HepG2 (cell line): Measurements from ENCODE around the gene GLOD4. TPM values are rescaled to one million over a fixed set of nuclear protein-coding genes. Genes with fewer than 3 reads are reported as not detected.

Experiments
- ATAC-seq: fragments of 200-7000 bp; cut with Tn5 transposase; 3 replicates; pipeline ENCODE4 v1.9.1; 2020; ENCODE audit warnings: mild to moderate bottlenecking, moderate library complexity
- BruUV-seq: library from RNA; stranded (reverse); fragments of 400-500 nt; replicated peaks from 2 replicates; lab custom pipeline; 2021; lab: Mats Ljungman, UMichigan
- CTCF ChIA-PET: fragments of 300-600 bp; formaldehyde crosslinking; extraction: SDS; loops from one replicate; lab custom pipeline; 2021; ENCODE audit warnings: low total read pairs, inconsistent platforms, low intra/inter-chr PET ratio; lab: Yijun Ruan, JAX
- POLR2A ChIA-PET: fragments of 350-600 bp; sonication (Branson Sonifier 250); formaldehyde crosslinking; loops from one replicate; lab custom pipeline; 2020; ENCODE audit warnings: antibody characterized with exemption, inconsistent platforms; lab: Yijun Ruan, JAX
- DNase-seq: peaks from one replicate; pipeline ENCODE4 v3.0.0-alpha.2; 2015; ENCODE audit warnings: low spot score
- FAIRE-seq: peaks from 3 replicates; lab custom pipeline; 2011; peaks lifted over from hg19 to GRCh38; lab: Jason Lieb, UNC
- H2AFZ ChIP-seq: one replicate; pipeline ENCODE4 v1.6.1; 2011; ENCODE audit warnings: low read length, inconsistent platforms
- H3K27ac ChIP-seq: fragments of 300-600 bp; 3 replicates; pipeline ENCODE4 v1.8.0; 2011; ENCODE audit warnings: mixed run types, mild to moderate bottlenecking, mixed read lengths, low read length, inconsistent platforms; ENCODE audit not compliant: insufficient read depth; ENCODE audit errors: extremely low read length
- H3K27me3 ChIP-seq, 2 experiments: fragments of 200-600 bp in 1 of 2; 2 replicates in 1 of 2; 3 replicates in 1 of 2; pipeline versions ENCODE4 v1.6.0 to v1.8.0; 2011; ENCODE audit warnings: low read length in 2 of 2, mild to moderate bottlenecking in 2 of 2, moderate library complexity in 2 of 2, inconsistent platforms in 1 of 2; ENCODE audit not compliant: insufficient read depth in 2 of 2, control insufficient read depth in 1 of 2
- H3K36me3 ChIP-seq, 2 experiments: fragments of 200-600 bp in 1 of 2; replicated peaks in 1 of 2; 2 replicates in 1 of 2; 3 replicates in 1 of 2; pipeline versions ENCODE4 v1.5.1 to v1.8.0; 2011; ENCODE audit warnings: low read length in 2 of 2, inconsistent platforms in 1 of 2; ENCODE audit not compliant: insufficient read depth in 2 of 2, control insufficient read depth in 1 of 2
- H3K4me1 ChIP-seq: 2 replicates; pipeline ENCODE4 v1.5.1; 2012; ENCODE audit warnings: low read length, inconsistent platforms; ENCODE audit not compliant: insufficient read depth
- H3K4me2 ChIP-seq: 2 replicates; pipeline ENCODE4 v1.6.0; 2011; ENCODE audit warnings: low read depth, low read length, inconsistent platforms
- H3K4me3 ChIP-seq, 3 experiments: fragments of 200-600 bp in 1 of 3; sonication (generic), shearing (Covaris generic) in 1 of 3; replicated peaks in 1 of 3; 2 replicates each; pipeline ENCODE4 v1.5.1; 2011 to 2016; ENCODE audit warnings: low read length in 3 of 3, inconsistent platforms in 2 of 3, low read depth in 2 of 3, mild to moderate bottlenecking in 2 of 3, control low read depth in 1 of 3, mixed read lengths in 1 of 3; ENCODE audit not compliant: insufficient read depth in 1 of 3
- H3K79me2 ChIP-seq: one replicate; pipeline ENCODE4 v1.6.1; 2011; ENCODE audit warnings: low read length, inconsistent platforms; ENCODE audit not compliant: insufficient read depth
- H3K9ac ChIP-seq: 2 replicates; pipeline ENCODE4 v1.6.0; 2011; ENCODE audit warnings: mild to moderate bottlenecking, low read depth, low read length, inconsistent platforms; ENCODE audit not compliant: insufficient read depth
- H3K9me3 ChIP-seq: 2 replicates; pipeline ENCODE4 v1.5.1; 2012; ENCODE audit warnings: mild to moderate bottlenecking, low read length
- H4K20me1 ChIP-seq: 2 replicates; pipeline ENCODE4 v1.6.0; 2011; ENCODE audit warnings: inconsistent platforms, mild to moderate bottlenecking, low read length, moderate library complexity; ENCODE audit not compliant: insufficient read depth
- ATF4 ChIP-seq, 2 experiments: fragments of 450-650 bp in 1 of 2; sonication (generic) in 1 of 2; formaldehyde crosslinking; IDR thresholded peaks; 2 replicates each; pipeline versions ENCODE4 v1.5.0 to v1.8.0; 2020 to 2022; ENCODE audit warnings: mild to moderate bottlenecking in 1 of 2, missing genetic modification reagents in 1 of 2
- DBP ChIP-seq: sonication (generic); formaldehyde crosslinking; IDR thresholded peaks from 2 replicates; pipeline ENCODE4 v1.4.0; 2020; ENCODE audit warnings: missing genetic modification reagents; ENCODE audit errors: not compliant biosample characterization
- POLR2G ChIP-seq: fragments of 200-400 bp; formaldehyde crosslinking; IDR thresholded peaks from 2 replicates; pipeline ENCODE4 v1.6.1; 2018; ENCODE audit warnings: mild to moderate bottlenecking, low read depth, low read length, moderate library complexity
- PRPF4 ChIP-seq: fragments of 200-400 bp; formaldehyde crosslinking; IDR thresholded peaks from 2 replicates; pipeline ENCODE4 v1.6.1; 2016; ENCODE audit warnings: low read length, low read depth; ENCODE audit not compliant: poor library complexity, severe bottlenecking
- TFDP2 ChIP-seq: sonication (generic); formaldehyde crosslinking; IDR thresholded peaks from 2 replicates; pipeline ENCODE4 v1.4.0; 2020; ENCODE audit warnings: missing genetic modification reagents
- ZFP82 ChIP-seq: sonication (generic); formaldehyde crosslinking; IDR thresholded peaks from 2 replicates; pipeline ENCODE4 v1.5.1; 2020; ENCODE audit warnings: mild to moderate bottlenecking, missing genetic modification reagents, borderline replicate concordance
- ZNF382 ChIP-seq: sonication (generic); formaldehyde crosslinking; IDR thresholded peaks from 2 replicates; pipeline ENCODE4 v1.5.0; 2020; ENCODE audit warnings: missing genetic modification reagents, mild to moderate bottlenecking, borderline replicate concordance
- ZNF790 ChIP-seq: sonication (generic); formaldehyde crosslinking; IDR thresholded peaks from 2 replicates; pipeline ENCODE4 v1.8.0; 2022; ENCODE audit warnings: missing genetic modification reagents, mild to moderate bottlenecking, borderline replicate concordance
- ZZZ3 ChIP-seq: sonication (generic); formaldehyde crosslinking; IDR thresholded peaks from 2 replicates; pipeline ENCODE4 v1.4.0; 2020; ENCODE audit warnings: missing genetic modification reagents, mild to moderate bottlenecking, borderline replicate concordance
- WGBS: methylation state at CpG from one replicate; pipeline ENCODE4 v1.1.6; 2017; ENCODE audit warnings: low lambda C conversion rate; 5-methylcytosine and 5-hydroxymethylcytosine counted together
- in situ Hi-C: cut with HindIII; loops from 2 replicates; pipeline ENCODE4 v1.10.0; 2017; ENCODE audit warnings: low pct_unique_long_range_greater_than_20kb; ENCODE audit not compliant: extremely low pct_ligation_motif_present
- intact Hi-C: fragments of 100-400 bp; cut with micrococcal nuclease; formaldehyde crosslinking; loops from one replicate; pipeline ENCODE4 v1.10.0; 2022; ENCODE audit not compliant: unreplicated experiment
- polyA plus RNA-seq, 8 experiments: library from polyadenylated mRNA; depleted of rRNA in 3 of 8; stranded (reverse) in 7 of 8; unstranded in 1 of 8; fragments of >200 nt; fragmentation: Illumina TruSeq in 4 of 8; extraction: Trizol in 4 of 8; gene quantifications; 2 replicates each; pipeline versions ENCODE4 v1.2.1 to v1.2.3, GENCODE V29; 2011 to 2016; ENCODE audit warnings: low read depth in 4 of 8, missing spikeins in 1 of 8, mixed read lengths in 1 of 8; ENCODE audit not compliant: insufficient read depth in 1 of 8
- total RNA-seq, 5 experiments: library from RNA; depleted of rRNA; stranded (reverse); fragments of >200 nt; fragmentation: Illumina TruSeq; extraction: Trizol; gene quantifications; 2 replicates each; pipeline ENCODE4 v1.2.3, GENCODE V29; 2016; ENCODE audit warnings: low read depth in 1 of 5

Gene GLOD4
- total and polyA plus RNA-seq, 2 of the 13 experiments (the other 11 are each of a cell fraction or from before 2014, with no cell fraction given) = 53.7 to 87.8 TPM

GRCh38 chr17:789160-789840 is 7.2 kb upstream of the GLOD4 start:
- in situ Hi-C loops = no loop called here
- TF ChIP-seq POLR2G (0 out of 2 replicates have a peak, but pooled peaks have one; percentile 12), PRPF4 (no peak)
- TF ChIP-seq, all 625 proteins: peak for 1
- FAIRE-seq (no peak), ATAC-seq (no peak), DNase-seq (no peak)
- Histone ChIP-seq H3K4me1 (peaks cover 6% of the 10 kb centered on the region), H3K9me3 (no peaks in the 10 kb centered on the region), H3K9ac (no peak overlapping the region), H3K79me2 (peaks cover 7% of the 10 kb centered on the region), H3K36me3 (peaks cover 19 to 53% of the 10 kb centered on the region in 2 experiments; a peak in 4 of 5 replicates), H3K27me3 (no peaks in the 10 kb centered on the region), H2AFZ (no peak overlapping the region), H4K20me1 (no peaks in the 10 kb centered on the region), H3K4me2 (no peak overlapping the region), H3K27ac (no peak overlapping the region), H3K4me3 (no peak overlapping the region)
- BruUV-seq = no TSS peak
- WGBS = 96% methylated on average over 14 of the region's 14 CpGs
- ChIA-PET CTCF (no interaction called here), POLR2A (no interaction called here)
- intact Hi-C loops = no loop called here

- Histone ChIP-seq H3K9ac (no peak overlapping the region), H3K4me2 (no peak overlapping the region), H3K36me3 (peaks cover 18 to 55% of the 10 kb centered on the region in 2 experiments; a peak in 4 of 5 replicates), H2AFZ (no peak overlapping the region), H3K79me2 (peaks cover 14% of the 10 kb centered on the region), H3K9me3 (no peaks in the 10 kb centered on the region), H3K27me3 (no peaks in the 10 kb centered on the region), H3K4me3 (no peak overlapping the region), H3K4me1 (peaks cover 13% of the 10 kb centered on the region), H3K27ac (no peak overlapping the region), H4K20me1 (no peaks in the 10 kb centered on the region)
- ATAC-seq = no peak
- WGBS = 94% methylated on average over 4 of the region's 4 CpGs
- intact Hi-C loops (no loop called here), in situ Hi-C loops (no loop called here)
- CTCF ChIA-PET = no interaction called here
- no peak for FAIRE-seq
- no TSS peak for BruUV-seq
- POLR2A ChIA-PET = no interaction called here
- no peak for TF ChIP-seq ATF4 (CRISPR knock-in tag; IDR thresholded peaks at IDR 0.05)
- no peak for TF ChIP-seq ZNF790 (CRISPR knock-in tag)
- TF ChIP-seq TFDP2 (CRISPR knock-in tag) = no peak
- no peak for TF ChIP-seq ZNF382 (CRISPR knock-in tag)
- no peak for TF ChIP-seq ZFP82 (CRISPR knock-in tag)
- no peak for TF ChIP-seq DBP
- no peak for TF ChIP-seq ZZZ3
- no peak for DNase-seq
These were observed 6.5 kb upstream of the GLOD4 start for GRCh38 chr17:788551-788950.
